GOT3 (cell line): ENCODE results near the gene KLHL13.
"Not testable (repeated sequence)": the region's sequence is repeated elsewhere in the genome, so short reads cannot be mapped to it uniquely, and the experiment has no call there.

Source experiments
- DNase-seq: peaks from one replicate; lab custom pipeline; 2025; ENCODE audit warnings: mixed read lengths; lab: John Stamatoyannopoulos, UW

Gene KLHL13

GRCh38 chrX:118074196-118074595 is 42.4 kb downstream of the KLHL13 start:
- no peak for DNase-seq

- no peak for DNase-seq
Observed at GRCh38 chrX:118066867-118067515, 49.6 kb downstream of the KLHL13 start.

GRCh38 chrX:118062817-118063615 is 53.6 kb downstream of the KLHL13 start:
- no peak for DNase-seq

- no peak for DNase-seq
Observed at GRCh38 chrX:118062048-118062789, 54.4 kb downstream of the KLHL13 start.

- no peak for DNase-seq
Observed at GRCh38 chrX:118058924-118059323, 57.7 kb downstream of the KLHL13 start.

GRCh38 chrX:118056870-118057269 is 59.7 kb downstream of the KLHL13 start:
- DNase-seq, result no peak

- DNase-seq, result no peak
Observed at GRCh38 chrX:118049713-118050112, 66.9 kb downstream of the KLHL13 start.

- no peak for DNase-seq
Observed at GRCh38 chrX:118047446-118048186, 69.0 kb downstream of the KLHL13 start.

GRCh38 chrX:118039591-118039990 is 77.0 kb downstream of the KLHL13 start:
- no peak for DNase-seq

- DNase-seq, result no peak
Observed at GRCh38 chrX:118038614-118039365, 77.8 kb downstream of the KLHL13 start.

GRCh38 chrX:118026631-118027030 is 90.0 kb downstream of the KLHL13 start:
- DNase-seq, result no peak

- DNase-seq, result no peak
Observed at GRCh38 chrX:118025226-118025625, 91.4 kb downstream of the KLHL13 start.

GRCh38 chrX:118024482-118024881 is 92.1 kb downstream of the KLHL13 start:
- no peak for DNase-seq

GRCh38 chrX:118022753-118023152 is 93.9 kb downstream of the KLHL13 start:
- no peak for DNase-seq

GRCh38 chrX:118016422-118016821 is 100.2 kb downstream of the KLHL13 start:
- no peak for DNase-seq

GRCh38 chrX:118002417-118002816 is 114.2 kb downstream of the KLHL13 start:
- not testable (repeated sequence) for DNase-seq

- no peak for DNase-seq
Observed at GRCh38 chrX:118000518-118000917, 116.1 kb downstream of the KLHL13 start.

GRCh38 chrX:117998171-117998570 is 118.4 kb downstream of the KLHL13 start:
- no peak for DNase-seq

GRCh38 chrX:117996918-117997480 is 119.6 kb downstream of the KLHL13 start:
- no peak for DNase-seq

- no peak for DNase-seq
Observed at GRCh38 chrX:117996408-117996807, 120.2 kb downstream of the KLHL13 start.

- no peak for DNase-seq
Observed at GRCh38 chrX:117995378-117995777, 121.2 kb downstream of the KLHL13 start.
